ENCODE measurements around the gene SALL1. TPM values are rescaled to one million over a fixed set of nuclear protein-coding genes. Genes with fewer than 3 reads are reported as not detected.

SALL1 gene
- total and polyA plus RNA-seq, 3 donors from 2014 or later: 4.0 to 5.9 (median 4.9) TPM

- Histone ChIP-seq H3K9me3 (no peaks in the 10 kb centered on the region), H3K27ac (no peak overlapping the region), H3K27me3 (no peaks in the 10 kb centered on the region), H3K36me3 (ENCODE audit: low read depth, missing control alignments) (no peaks in the 10 kb centered on the region), H3K4me3 (no peak overlapping the region), H3K4me1 (no peaks in the 10 kb centered on the region)
- WGBS, 2 donors: 84 to 86% methylated on average over 18 of the region's 18 CpGs
- DNase-seq: no peak
- intact Hi-C loops (cut with DNase I; ENCODE audit: low total_unique reads): no loop called here
- TF ChIP-seq CTCF (IDR thresholded peaks at IDR 0.05) (no peak), POLR2A (IDR thresholded peaks at IDR 0.05) (no peak)
Measured at GRCh38 chr16:51137097-51137496, 14.0 kb downstream of the SALL1 start.

- intact Hi-C loops (cut with DNase I; ENCODE audit: low total_unique reads): no loop called here
- no peaks in the 10 kb centered on the region for H3K27me3 ChIP-seq
- no peak for DNase-seq
- H3K27ac ChIP-seq: no peak overlapping the region
- peak overlapping the region; percentile 15 to 20 for H3K4me3 ChIP-seq
- no peak for TF ChIP-seq CTCF (IDR thresholded peaks at IDR 0.05)
- TF ChIP-seq POLR2A (IDR thresholded peaks at IDR 0.05): no peak
- no peaks in the 10 kb centered on the region for H3K9me3 ChIP-seq
- H3K36me3 ChIP-seq (ENCODE audit: low read depth, missing control alignments): no peaks in the 10 kb centered on the region
- no peaks in the 10 kb centered on the region for H3K4me1 ChIP-seq
- WGBS, 2 donors: 11% methylated on average over 18 to 31 of the region's 34 CpGs
Measured at GRCh38 chr16:51134876-51135275, 16.2 kb downstream of the SALL1 start.

- TF ChIP-seq POLR2A (IDR thresholded peaks at IDR 0.05) (no peak), CTCF (IDR thresholded peaks at IDR 0.05) (no peak)
- intact Hi-C loops (cut with DNase I; ENCODE audit: low total_unique reads): no loop called here
- Histone ChIP-seq H3K4me1 (no peaks in the 10 kb centered on the region), H3K27me3 (no peaks in the 10 kb centered on the region), H3K4me3 (peak overlapping the region; percentile 15 to 20), H3K9me3 (no peaks in the 10 kb centered on the region), H3K27ac (no peak overlapping the region), H3K36me3 (ENCODE audit: low read depth, missing control alignments) (no peaks in the 10 kb centered on the region)
- 0 to 1% methylated on average over 4 to 38 of the region's 44 CpGs for WGBS, 2 donors
- no peak for DNase-seq
Measured at GRCh38 chr16:51134269-51134812, 16.7 kb downstream of the SALL1 start.

GRCh38 chr16:51133688-51134087 lies 17.4 kb downstream of the SALL1 start:
- H3K27me3 ChIP-seq: no peaks in the 10 kb centered on the region
- H3K27ac ChIP-seq: no peak overlapping the region
- intact Hi-C loops (cut with DNase I; ENCODE audit: low total_unique reads): no loop called here
- WGBS, 2 donors: 4 to 8% methylated on average over 12 of the region's 12 CpGs
- no peaks in the 10 kb centered on the region for H3K9me3 ChIP-seq
- TF ChIP-seq CTCF (IDR thresholded peaks at IDR 0.05) (no peak), POLR2A (IDR thresholded peaks at IDR 0.05) (no peak)
- H3K36me3 ChIP-seq (ENCODE audit: low read depth, missing control alignments): no peaks in the 10 kb centered on the region
- DNase-seq: no peak
- no peaks in the 10 kb centered on the region for H3K4me1 ChIP-seq
- H3K4me3 ChIP-seq: no peak overlapping the region

- Histone ChIP-seq H3K27me3 (no peaks in the 10 kb centered on the region), H3K27ac (no peak overlapping the region), H3K9me3 (no peaks in the 10 kb centered on the region), H3K4me3 (no peak overlapping the region), H3K36me3 (ENCODE audit: low read depth, missing control alignments) (no peaks in the 10 kb centered on the region), H3K4me1 (no peaks in the 10 kb centered on the region)
- intact Hi-C loops (cut with DNase I; ENCODE audit: low total_unique reads): no loop called here
- WGBS, 2 donors: 2 to 8% methylated on average over 9 of the region's 9 CpGs
- DNase-seq: no peak
- no peak for TF ChIP-seq CTCF (IDR thresholded peaks at IDR 0.05)
- no peak for TF ChIP-seq POLR2A (IDR thresholded peaks at IDR 0.05)
Measured at GRCh38 chr16:51133183-51133582, 17.9 kb downstream of the SALL1 start.
